Neuronal stem cell (in vitro differentiated cells): Measurements from ENCODE around the gene POU2AF2.

Experiments
- DNase-seq: peaks from one replicate; pipeline ENCODE4 v3.0.0-alpha.2; 2013; ENCODE audit warnings: low spot score
- H2AFZ ChIP-seq: one replicate; pipeline ENCODE4 v1.6.1; 2013; ENCODE audit warnings: mild to moderate bottlenecking, low read length, inconsistent platforms
- H2AK5ac ChIP-seq: 2 replicates; pipeline ENCODE4 v1.6.1; 2013; ENCODE audit warnings: low read depth, mild to moderate bottlenecking, inconsistent platforms, low read length, moderate library complexity, mixed read lengths
- H2BK120ac ChIP-seq: 2 replicates; pipeline ENCODE4 v1.6.1; 2013; ENCODE audit warnings: low read depth, mild to moderate bottlenecking, inconsistent platforms, low read length, moderate library complexity, mixed read lengths
- H2BK12ac ChIP-seq: one replicate; pipeline ENCODE4 v1.6.1; 2013; ENCODE audit warnings: low read length, inconsistent platforms
- H2BK15ac ChIP-seq: 2 replicates; pipeline ENCODE4 v1.6.1; 2013; ENCODE audit warnings: mild to moderate bottlenecking, low read length, inconsistent platforms, mixed read lengths
- H2BK5ac ChIP-seq: one replicate; pipeline ENCODE4 v1.6.1; 2013; ENCODE audit warnings: inconsistent platforms, mild to moderate bottlenecking, low read length, moderate library complexity
- H3K14ac ChIP-seq: one replicate; pipeline ENCODE4 v1.6.1; 2013; ENCODE audit warnings: low read length, inconsistent platforms
- H3K18ac ChIP-seq: 2 replicates; pipeline ENCODE4 v1.6.1; 2013; ENCODE audit warnings: low read length, inconsistent platforms
- H3K23ac ChIP-seq: 2 replicates; pipeline ENCODE4 v1.6.1; 2013; ENCODE audit warnings: low read depth, mild to moderate bottlenecking, mixed read lengths, low read length, inconsistent platforms; ENCODE audit not compliant: poor library complexity
- H3K27ac ChIP-seq: replicated peaks from 3 replicates; pipeline ENCODE4 v1.5.1; 2013; ENCODE audit warnings: low read length, inconsistent platforms
- H3K27me3 ChIP-seq, 3 experiments: 2 replicates each; pipeline ENCODE4 v1.6.1; 2013; ENCODE audit warnings: low read length in 3 of 3, mild to moderate bottlenecking in 2 of 3, inconsistent platforms in 1 of 3, low read depth in 1 of 3, mixed read lengths in 1 of 3, moderate library complexity in 1 of 3; ENCODE audit not compliant: control insufficient read depth in 3 of 3, insufficient read depth in 3 of 3
- H3K36me3 ChIP-seq, 2 donors: replicated peaks in 1 of 2; 2 replicates each; pipeline ENCODE4 v1.6.1; 2013; ENCODE audit warnings: low read length in 2 of 2; ENCODE audit not compliant: control insufficient read depth in 2 of 2, insufficient read depth in 2 of 2
- H3K4ac ChIP-seq: 2 replicates; pipeline ENCODE4 v1.6.1; 2013; ENCODE audit warnings: inconsistent platforms, mild to moderate bottlenecking, low read length, moderate library complexity
- H3K4me1 ChIP-seq, 2 donors: 1 replicate in 1 of 2; 2 replicates in 1 of 2; pipeline ENCODE4 v1.6.1; 2013; ENCODE audit warnings: low read length in 2 of 2, low read depth in 1 of 2; ENCODE audit not compliant: control insufficient read depth in 2 of 2, insufficient read depth in 1 of 2
- H3K4me2 ChIP-seq: one replicate; pipeline ENCODE4 v1.6.1; 2013; ENCODE audit warnings: mild to moderate bottlenecking, low read length, inconsistent platforms; ENCODE audit not compliant: insufficient read depth, poor library complexity, severe bottlenecking
- H3K4me3 ChIP-seq, 2 donors: 2 replicates each; pipeline ENCODE4 v1.5.1; 2013; ENCODE audit warnings: low read length in 2 of 2, mild to moderate bottlenecking in 2 of 2, inconsistent platforms in 1 of 2, moderate library complexity in 1 of 2
- H3K79me1 ChIP-seq: one replicate; pipeline ENCODE4 v1.6.1; 2013; ENCODE audit warnings: low read depth, mild to moderate bottlenecking, inconsistent platforms, low read length, moderate library complexity
- H3K9ac ChIP-seq: one replicate; pipeline ENCODE4 v1.6.1; 2013; ENCODE audit warnings: mild to moderate bottlenecking, low read depth, low read length, inconsistent platforms; ENCODE audit not compliant: poor library complexity
- H3K9me3 ChIP-seq, 2 donors: replicated peaks in 1 of 2; 2 replicates each; pipeline versions ENCODE3 to v1.6.1; 2013; ENCODE audit warnings: low read length in 2 of 2, mild to moderate bottlenecking in 2 of 2, inconsistent platforms in 1 of 2, low read depth in 1 of 2, mixed read lengths in 1 of 2, moderate library complexity in 1 of 2; ENCODE audit not compliant: control insufficient read depth in 2 of 2, insufficient read depth in 1 of 2
- H4K8ac ChIP-seq: one replicate; pipeline ENCODE4 v1.6.1; 2013; ENCODE audit warnings: low read depth, mild to moderate bottlenecking, inconsistent platforms, low read length, moderate library complexity
- H4K91ac ChIP-seq: one replicate; pipeline ENCODE4 v1.6.1; 2013; ENCODE audit warnings: low read length, low read depth, mild to moderate bottlenecking, inconsistent platforms; ENCODE audit not compliant: poor library complexity
- WGBS, 2 donors: extraction: QIAGEN DNeasy Blood & Tissue Kit; methylation state at CpG; one replicate each; pipeline ENCODE4 v1.1.7; 2013; ENCODE audit warnings: missing lambda C conversion rate in 2 of 2, mixed read lengths in 1 of 2; ENCODE audit not compliant: insufficient read length in 2 of 2, insufficient replicate concordance in 1 of 2; ENCODE audit errors: extremely low coverage in 2 of 2; 5-methylcytosine and 5-hydroxymethylcytosine counted together

Gene POU2AF2

GRCh38 chr11:111301004-111301841 is 55.7 kb downstream of the POU2AF2 start:
- Histone ChIP-seq H2AFZ (no peak overlapping the region), H3K27me3 (peaks cover 0 to 77% (median 23%) of the 10 kb centered on the region in 3 experiments), H3K79me1 (no peaks in the 10 kb centered on the region), H3K4me2 (no peak overlapping the region), H3K27ac (no peak overlapping the region), H3K9ac (no peak overlapping the region), H3K4me1 (peaks cover 2% of the 10 kb centered on the region in 2 donors), H3K14ac (no peak overlapping the region), H3K18ac (no peak overlapping the region), H2BK5ac (no peak overlapping the region), H3K36me3 (no peaks in the 10 kb centered on the region), H4K8ac (no peak overlapping the region), H4K91ac (no peak overlapping the region), H2AK5ac (no peak overlapping the region), H2BK15ac (no peak overlapping the region), H2BK12ac (no peak overlapping the region), H3K9me3 (no peaks in the 10 kb centered on the region), H2BK120ac (no peak overlapping the region), H3K23ac (no peak overlapping the region), H3K4me3 (no peak overlapping the region), H3K4ac (no peak overlapping the region)
- no CpG with 5 or more reads among the region's 5 CpGs for WGBS, 2 donors
- no peak for DNase-seq

GRCh38 chr11:111301842-111302118 is 56.3 kb downstream of the POU2AF2 start:
- H3K9ac ChIP-seq = no peak overlapping the region
- no peak overlapping the region for H4K8ac ChIP-seq
- no CpG with 5 or more reads among the region's 3 CpGs for WGBS, 2 donors
- H3K4me3 ChIP-seq = no peak overlapping the region
- no peak overlapping the region for H3K14ac ChIP-seq
- H2AFZ ChIP-seq = no peak overlapping the region
- no peak overlapping the region for H2AK5ac ChIP-seq
- peaks cover 2% of the 10 kb centered on the region in 2 donors for H3K4me1 ChIP-seq
- no peak overlapping the region for H2BK5ac ChIP-seq
- H3K27ac ChIP-seq = no peak overlapping the region
- H3K4me2 ChIP-seq = no peak overlapping the region
- H3K36me3 ChIP-seq = no peaks in the 10 kb centered on the region
- no peak overlapping the region for H2BK15ac ChIP-seq
- H3K4ac ChIP-seq = no peak overlapping the region
- no peak overlapping the region for H4K91ac ChIP-seq
- no peaks in the 10 kb centered on the region for H3K9me3 ChIP-seq
- peaks cover 0 to 74% (median 23%) of the 10 kb centered on the region in 3 experiments for H3K27me3 ChIP-seq
- H3K18ac ChIP-seq = no peak overlapping the region
- no peak overlapping the region for H2BK12ac ChIP-seq
- no peak for DNase-seq
- H3K79me1 ChIP-seq = no peaks in the 10 kb centered on the region
- no peak overlapping the region for H2BK120ac ChIP-seq
- no peak overlapping the region for H3K23ac ChIP-seq

- no peak overlapping the region for H4K91ac ChIP-seq
- no peak overlapping the region for H4K8ac ChIP-seq
- H3K4me3 ChIP-seq = no peak overlapping the region
- H3K4ac ChIP-seq = no peak overlapping the region
- no peaks in the 10 kb centered on the region for H3K36me3 ChIP-seq
- no peak overlapping the region for H3K14ac ChIP-seq
- H3K4me1 ChIP-seq = peaks cover 2% of the 10 kb centered on the region in 2 donors
- no peak overlapping the region for H2BK15ac ChIP-seq
- WGBS, 2 donors = no CpG with 5 or more reads among the region's 3 CpGs
- no peak overlapping the region for H3K4me2 ChIP-seq
- no peak overlapping the region for H3K18ac ChIP-seq
- no peak overlapping the region for H3K27ac ChIP-seq
- no peak overlapping the region for H2BK5ac ChIP-seq
- no peak overlapping the region for H2AFZ ChIP-seq
- no peaks in the 10 kb centered on the region for H3K9me3 ChIP-seq
- no peaks in the 10 kb centered on the region for H3K79me1 ChIP-seq
- no peak overlapping the region for H2BK12ac ChIP-seq
- no peak overlapping the region for H2BK120ac ChIP-seq
- H2AK5ac ChIP-seq = no peak overlapping the region
- no peak overlapping the region for H3K23ac ChIP-seq
- H3K27me3 ChIP-seq = peaks cover 0 to 71% (median 23%) of the 10 kb centered on the region in 3 experiments
- H3K9ac ChIP-seq = no peak overlapping the region
- no peak for DNase-seq
These were observed 56.8 kb downstream of the POU2AF2 start for GRCh38 chr11:111302298-111302697.

- Histone ChIP-seq H3K79me1 (no peaks in the 10 kb centered on the region), H3K4me3 (no peak overlapping the region), H3K27me3 (peaks cover 0 to 59% (median 19%) of the 10 kb centered on the region in 3 experiments)
These were observed 57.9 kb downstream of the POU2AF2 start for GRCh38 chr11:111303461-111303860.

More at GRCh38 chr11:111303461-111303860, 57.9 kb downstream of the POU2AF2 start:
- H2BK12ac ChIP-seq = no peak overlapping the region
- no peak overlapping the region for H4K91ac ChIP-seq
- no peak overlapping the region for H3K14ac ChIP-seq
- no peak overlapping the region for H3K18ac ChIP-seq
- no peaks in the 10 kb centered on the region for H3K9me3 ChIP-seq
- peaks cover 2% of the 10 kb centered on the region in 2 donors for H3K4me1 ChIP-seq
- no CpG with 5 or more reads among the region's 4 CpGs for WGBS, 2 donors
- H3K27ac ChIP-seq = no peak overlapping the region
- H3K4ac ChIP-seq = no peak overlapping the region
- no peak overlapping the region for H3K4me2 ChIP-seq
- no peak overlapping the region for H3K23ac ChIP-seq
- H2BK120ac ChIP-seq = no peak overlapping the region
- H2AK5ac ChIP-seq = no peak overlapping the region
- H4K8ac ChIP-seq = no peak overlapping the region
- H3K36me3 ChIP-seq = no peaks in the 10 kb centered on the region
- DNase-seq = no peak
- no peak overlapping the region for H3K9ac ChIP-seq
- no peak overlapping the region for H2AFZ ChIP-seq
- H2BK15ac ChIP-seq = no peak overlapping the region
- H2BK5ac ChIP-seq = no peak overlapping the region
